GM13977 (cell line): ENCODE data around the gene SRBD1.

Source experiments
- DNase-seq: peaks from one replicate; pipeline ENCODE4 v3.0.0; 2012; ENCODE audit warnings: low spot score
- in situ Hi-C: fragments of 300-500 bp; cut with MboI; formaldehyde crosslinking; loops from one replicate; pipeline ENCODE4 v1.12.0; 2022; ENCODE audit warnings: low sequenced_read_pairs, low pct_unique_long_range_greater_than_20kb, mixed read lengths, inconsistent platforms; ENCODE audit not compliant: unreplicated experiment
- TF ChIP-seq, protein P1 (sequence below): IDR thresholded peaks from 2 replicates; pipeline ENCODE4 v1.5.1; 2012; ENCODE audit warnings: mild to moderate bottlenecking, control low read depth; ENCODE audit not compliant: insufficient read depth; ENCODE audit errors: extremely low read depth, missing control alignments

Gene SRBD1

DNA sequence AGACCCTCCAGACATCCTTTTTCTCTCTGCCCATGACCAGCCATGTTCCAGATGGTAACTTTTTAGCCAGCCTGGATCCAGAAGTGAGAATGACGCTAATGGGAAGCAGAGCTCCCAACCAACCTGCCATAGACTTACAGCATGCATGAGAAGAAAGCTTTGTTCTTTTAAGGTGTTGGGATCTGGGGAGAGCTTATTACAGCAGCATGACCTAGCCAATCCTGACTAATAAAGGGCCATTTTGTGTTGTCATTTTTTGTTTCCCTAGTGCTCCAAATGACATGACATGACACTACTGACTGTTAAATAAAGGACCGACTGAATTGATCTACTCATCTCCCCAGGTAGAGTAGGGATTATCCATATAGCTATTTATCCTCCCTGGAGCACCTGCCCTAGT lies 35.2 kb upstream of the SRBD1 start:
- in situ Hi-C loops, result loop anchor here (10.0 kb wide), 1 partner anchor 289 kb away; no protein-coding TSS in a partner anchor
- TF ChIP-seq, protein P1, sequence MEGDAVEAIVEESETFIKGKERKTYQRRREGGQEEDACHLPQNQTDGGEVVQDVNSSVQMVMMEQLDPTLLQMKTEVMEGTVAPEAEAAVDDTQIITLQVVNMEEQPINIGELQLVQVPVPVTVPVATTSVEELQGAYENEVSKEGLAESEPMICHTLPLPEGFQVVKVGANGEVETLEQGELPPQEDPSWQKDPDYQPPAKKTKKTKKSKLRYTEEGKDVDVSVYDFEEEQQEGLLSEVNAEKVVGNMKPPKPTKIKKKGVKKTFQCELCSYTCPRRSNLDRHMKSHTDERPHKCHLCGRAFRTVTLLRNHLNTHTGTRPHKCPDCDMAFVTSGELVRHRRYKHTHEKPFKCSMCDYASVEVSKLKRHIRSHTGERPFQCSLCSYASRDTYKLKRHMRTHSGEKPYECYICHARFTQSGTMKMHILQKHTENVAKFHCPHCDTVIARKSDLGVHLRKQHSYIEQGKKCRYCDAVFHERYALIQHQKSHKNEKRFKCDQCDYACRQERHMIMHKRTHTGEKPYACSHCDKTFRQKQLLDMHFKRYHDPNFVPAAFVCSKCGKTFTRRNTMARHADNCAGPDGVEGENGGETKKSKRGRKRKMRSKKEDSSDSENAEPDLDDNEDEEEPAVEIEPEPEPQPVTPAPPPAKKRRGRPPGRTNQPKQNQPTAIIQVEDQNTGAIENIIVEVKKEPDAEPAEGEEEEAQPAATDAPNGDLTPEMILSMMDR, result no peak
- no peak for DNase-seq

DNA sequence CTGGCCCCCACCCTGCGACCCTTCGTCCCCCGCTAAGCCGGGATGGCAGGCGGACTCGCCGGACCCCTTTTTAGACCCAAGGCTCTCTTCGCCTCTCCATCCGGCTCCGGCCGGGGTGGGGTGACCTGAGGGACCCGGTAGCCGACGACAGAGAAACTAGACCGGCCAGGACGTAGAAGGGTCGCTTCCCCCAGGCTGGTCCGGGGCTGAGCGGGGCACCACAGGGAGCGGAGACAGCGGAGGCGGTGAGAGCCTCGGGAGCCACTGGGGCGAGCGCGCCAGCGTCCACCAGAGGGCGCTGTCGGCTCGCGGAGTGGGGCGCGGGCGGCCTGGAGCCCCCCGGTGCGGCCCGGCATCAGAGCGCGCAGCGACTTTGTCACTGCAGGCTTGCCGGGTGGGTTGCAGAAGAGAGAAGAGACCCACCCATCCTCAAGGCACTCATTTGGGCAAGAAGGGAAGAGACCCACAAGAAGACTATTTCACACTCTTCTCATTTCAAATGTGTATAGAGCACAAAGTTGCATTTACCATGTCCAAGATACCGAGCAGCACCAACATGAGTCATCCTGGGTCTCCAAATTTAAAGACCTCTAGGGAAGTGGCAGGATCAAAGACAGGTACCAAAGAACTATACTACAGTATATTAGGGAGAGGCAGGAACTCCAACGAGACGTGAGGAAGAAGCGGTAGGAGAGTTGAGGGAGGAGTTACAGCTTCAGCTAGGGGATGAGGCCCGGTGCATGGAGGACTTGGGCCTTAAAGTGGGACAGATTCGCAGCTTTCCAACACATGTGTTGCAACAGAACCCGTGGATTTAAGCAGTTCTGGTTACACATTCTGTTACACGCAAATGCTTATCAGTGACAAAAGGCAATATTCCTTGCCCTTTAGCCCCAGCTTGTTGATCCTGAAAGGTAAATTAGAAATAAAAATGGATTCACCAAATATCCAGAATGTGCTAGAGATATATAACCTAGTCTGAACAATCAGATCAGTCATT lies 32.8 kb upstream of the SRBD1 start:
- TF ChIP-seq, protein P1, result peak; percentile 97
- in situ Hi-C loops, result loop anchor here (10.0 kb wide), 1 partner anchor 291 kb away; no protein-coding TSS in a partner anchor
- peak; percentile 90 for DNase-seq

GRCh38 chr2:45643095-45643494 lies 32.0 kb upstream of the SRBD1 start:
- DNase-seq, result no peak
- in situ Hi-C loops, result loop anchor here (10.0 kb wide), 1 partner anchor 292 kb away; no protein-coding TSS in a partner anchor
- TF ChIP-seq, protein P1, result no peak

- TF ChIP-seq, protein P1, result no peak
- in situ Hi-C loops, result loop anchor here (10.0 kb wide), 1 partner anchor 294 kb away; no protein-coding TSS in a partner anchor
- DNase-seq, result no peak
Observed at GRCh38 chr2:45640576-45640975, 29.5 kb upstream of the SRBD1 start.

GRCh38 chr2:45637440-45637839 lies 26.4 kb upstream of the SRBD1 start:
- in situ Hi-C loops, result no loop called here
- DNase-seq, result peak; percentile 54
- TF ChIP-seq, protein P1, result no peak

DNA sequence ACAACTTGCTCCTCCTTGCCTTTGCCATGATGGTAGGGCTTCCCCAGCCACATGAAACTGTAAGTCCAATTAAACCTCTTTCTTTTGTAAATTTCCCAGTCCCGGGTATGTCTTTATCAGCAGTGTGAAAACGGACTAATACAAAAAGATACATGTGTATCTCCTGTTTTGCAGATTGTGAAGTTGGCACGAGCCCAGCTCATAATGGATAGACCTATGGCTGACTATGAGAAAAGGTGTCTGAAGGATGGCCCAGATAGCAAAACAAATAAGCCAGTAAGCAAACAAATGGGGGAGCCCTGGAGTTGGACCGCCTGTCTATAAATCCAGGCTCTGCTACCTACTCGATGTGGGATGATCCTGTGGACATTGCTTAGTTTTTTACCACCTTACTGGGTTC lies 24.9 kb upstream of the SRBD1 start:
- in situ Hi-C loops, result no loop called here
- DNase-seq, result no peak
- TF ChIP-seq, protein P1, result no peak
